Measurements from ENCODE around the gene SLC15A5.

Gene SLC15A5

DNA sequence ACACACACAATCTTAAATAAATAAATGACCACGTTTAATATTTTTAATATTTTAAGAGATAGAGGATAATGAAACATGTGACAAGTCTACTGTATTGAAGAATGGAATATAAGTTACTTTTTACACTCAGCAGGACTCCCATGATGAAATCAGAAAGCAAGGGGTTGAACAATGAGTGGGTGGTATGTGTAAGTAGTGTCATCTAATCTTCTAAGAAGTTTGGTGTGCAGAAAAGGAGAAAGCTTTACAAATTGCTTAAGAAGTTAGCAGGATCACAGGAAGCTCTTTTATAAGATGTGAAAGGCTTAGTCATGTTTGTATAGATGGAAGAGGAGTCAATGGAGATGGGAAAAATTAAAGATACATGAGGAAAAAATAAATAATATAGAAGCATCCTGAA, 47.8 kb downstream of the SLC15A5 start:
- Histone ChIP-seq H3K9me3 (ENCODE audit: insufficient read depth, low read length) (no peaks in the 10 kb centered on the region), H2AFZ (ENCODE audit: low read depth, low read length, severe bottlenecking) (no peak overlapping the region), H3K36me3 (ENCODE audit: low read length) (no peaks in the 10 kb centered on the region), H3K4me2 (ENCODE audit: low read depth, low read length, poor library complexity, severe bottlenecking) (no peak overlapping the region), H3K79me2 (ENCODE audit: insufficient read depth, low read length) (no peaks in the 10 kb centered on the region), H3K27ac (ENCODE audit: low read depth, low read length) (no peak overlapping the region), H3K9me2 (replicated peaks; ENCODE audit: insufficient read depth, low read length) (no peaks in the 10 kb centered on the region), H3K9ac (ENCODE audit: low read length) (no peak overlapping the region), H3F3A (ENCODE audit: insufficient read depth) (no peaks in the 10 kb centered on the region), H4K20me1 (ENCODE audit: low read depth, low read length) (no peaks in the 10 kb centered on the region), H3K4me3 (ENCODE audit: insufficient read depth, low read length, poor library complexity, severe bottlenecking) (no peak overlapping the region), H3K27me3 (ENCODE audit: low read length) (no peaks in the 10 kb centered on the region)
- TF ChIP-seq EZH2phosphoT487 (conservative IDR thresholded peaks at IDR 0.05; ENCODE audit: low read length): no peak
- TF ChIP-seq, protein P1, sequence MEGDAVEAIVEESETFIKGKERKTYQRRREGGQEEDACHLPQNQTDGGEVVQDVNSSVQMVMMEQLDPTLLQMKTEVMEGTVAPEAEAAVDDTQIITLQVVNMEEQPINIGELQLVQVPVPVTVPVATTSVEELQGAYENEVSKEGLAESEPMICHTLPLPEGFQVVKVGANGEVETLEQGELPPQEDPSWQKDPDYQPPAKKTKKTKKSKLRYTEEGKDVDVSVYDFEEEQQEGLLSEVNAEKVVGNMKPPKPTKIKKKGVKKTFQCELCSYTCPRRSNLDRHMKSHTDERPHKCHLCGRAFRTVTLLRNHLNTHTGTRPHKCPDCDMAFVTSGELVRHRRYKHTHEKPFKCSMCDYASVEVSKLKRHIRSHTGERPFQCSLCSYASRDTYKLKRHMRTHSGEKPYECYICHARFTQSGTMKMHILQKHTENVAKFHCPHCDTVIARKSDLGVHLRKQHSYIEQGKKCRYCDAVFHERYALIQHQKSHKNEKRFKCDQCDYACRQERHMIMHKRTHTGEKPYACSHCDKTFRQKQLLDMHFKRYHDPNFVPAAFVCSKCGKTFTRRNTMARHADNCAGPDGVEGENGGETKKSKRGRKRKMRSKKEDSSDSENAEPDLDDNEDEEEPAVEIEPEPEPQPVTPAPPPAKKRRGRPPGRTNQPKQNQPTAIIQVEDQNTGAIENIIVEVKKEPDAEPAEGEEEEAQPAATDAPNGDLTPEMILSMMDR (IDR thresholded peaks at IDR 0.05; ENCODE audit: insufficient read depth, low read length, poor library complexity, severe bottlenecking): no peak

DNA sequence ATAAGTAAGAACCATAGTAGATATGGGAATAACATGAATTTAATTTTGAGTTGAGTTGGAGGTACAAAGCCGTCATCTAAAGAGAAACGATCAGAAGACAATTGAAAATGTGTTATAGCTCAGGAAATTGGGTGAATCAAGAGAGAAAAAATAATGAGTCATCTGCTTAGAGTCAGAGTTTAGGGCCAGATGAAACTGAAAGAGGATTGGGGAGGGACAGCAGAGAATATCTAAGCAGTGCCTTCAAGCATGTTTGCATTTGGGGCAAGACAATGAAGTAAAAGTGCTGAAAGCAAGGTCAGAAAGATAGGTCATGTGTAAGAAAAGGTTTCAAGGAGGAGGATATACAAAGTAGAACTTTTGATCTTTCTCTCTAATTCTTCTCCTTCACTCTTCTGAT, 49.4 kb downstream of the SLC15A5 start:
- no peaks in the 10 kb centered on the region for H3K9me3 ChIP-seq (ENCODE audit: insufficient read depth, low read length)
- TF ChIP-seq EZH2phosphoT487 (conservative IDR thresholded peaks at IDR 0.05; ENCODE audit: low read length): no peak
- TF ChIP-seq, protein P1 (IDR thresholded peaks at IDR 0.05; ENCODE audit: insufficient read depth, low read length, poor library complexity, severe bottlenecking): no peak
- H3K9ac ChIP-seq (ENCODE audit: low read length): no peak overlapping the region
- H3F3A ChIP-seq (ENCODE audit: insufficient read depth): no peaks in the 10 kb centered on the region
- H3K4me2 ChIP-seq (ENCODE audit: low read depth, low read length, poor library complexity, severe bottlenecking): no peak overlapping the region
- H3K27me3 ChIP-seq (ENCODE audit: low read length): no peaks in the 10 kb centered on the region
- no peak overlapping the region for H3K4me3 ChIP-seq (ENCODE audit: insufficient read depth, low read length, poor library complexity, severe bottlenecking)
- H3K36me3 ChIP-seq (ENCODE audit: low read length): no peaks in the 10 kb centered on the region
- no peaks in the 10 kb centered on the region for H3K9me2 ChIP-seq (replicated peaks; ENCODE audit: insufficient read depth, low read length)
- H3K27ac ChIP-seq (ENCODE audit: low read depth, low read length): no peak overlapping the region
- no peaks in the 10 kb centered on the region for H3K79me2 ChIP-seq (ENCODE audit: insufficient read depth, low read length)
- no peaks in the 10 kb centered on the region for H4K20me1 ChIP-seq (ENCODE audit: low read depth, low read length)
- no peak overlapping the region for H2AFZ ChIP-seq (ENCODE audit: low read depth, low read length, severe bottlenecking)

DNA sequence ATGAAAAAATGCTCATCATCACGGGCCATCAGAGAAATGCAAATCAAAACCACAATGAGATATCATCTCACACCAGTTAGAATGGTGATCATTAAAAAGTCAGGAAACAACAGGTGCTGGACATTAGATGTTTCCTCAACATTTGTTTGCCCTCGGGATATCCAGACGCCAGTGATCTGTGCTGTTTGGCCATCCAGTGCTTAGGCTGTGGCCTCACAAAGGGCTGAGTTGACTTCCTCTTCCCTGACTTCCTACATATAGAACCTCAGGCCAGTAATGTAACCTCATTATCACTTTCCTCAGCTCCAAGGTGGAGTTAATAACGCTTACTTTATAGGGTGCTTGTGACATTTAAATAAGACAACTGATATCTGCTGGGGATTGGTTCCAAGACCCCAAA, 51.8 kb downstream of the SLC15A5 start:
- Histone ChIP-seq H3K27me3 (ENCODE audit: low read length) (no peaks in the 10 kb centered on the region), H3F3A (ENCODE audit: insufficient read depth) (no peaks in the 10 kb centered on the region), H3K27ac (ENCODE audit: low read depth, low read length) (no peak overlapping the region), H3K9me2 (replicated peaks; ENCODE audit: insufficient read depth, low read length) (no peaks in the 10 kb centered on the region), H3K4me2 (ENCODE audit: low read depth, low read length, poor library complexity, severe bottlenecking) (no peak overlapping the region), H4K20me1 (ENCODE audit: low read depth, low read length) (no peaks in the 10 kb centered on the region), H3K9ac (ENCODE audit: low read length) (no peak overlapping the region), H3K4me3 (ENCODE audit: insufficient read depth, low read length, poor library complexity, severe bottlenecking) (no peak overlapping the region), H3K79me2 (ENCODE audit: insufficient read depth, low read length) (no peaks in the 10 kb centered on the region), H3K36me3 (ENCODE audit: low read length) (no peaks in the 10 kb centered on the region), H2AFZ (ENCODE audit: low read depth, low read length, severe bottlenecking) (no peak overlapping the region), H3K9me3 (ENCODE audit: insufficient read depth, low read length) (no peaks in the 10 kb centered on the region)
- TF ChIP-seq EZH2phosphoT487 (conservative IDR thresholded peaks at IDR 0.05; ENCODE audit: low read length): no peak
- TF ChIP-seq, protein P1 (IDR thresholded peaks at IDR 0.05; ENCODE audit: insufficient read depth, low read length, poor library complexity, severe bottlenecking): no peak
